SU-DHL-6 (cell line): ENCODE results near the gene CXCL6.

Experiments used
- H2AFZ ChIP-seq: fragments of 200-600 bp; sonication (generic); 2 replicates; pipeline ENCODE4 v1.6.1; 2014; ENCODE audit warnings: low read depth, mild to moderate bottlenecking, moderate library complexity, mixed read lengths, antibody characterized with exemption, low read length; ENCODE audit not compliant: severe bottlenecking
- H3F3A ChIP-seq: fragments of 200-600 bp; shearing (Covaris generic); 2 replicates; pipeline ENCODE4 v1.6.0; 2016; ENCODE audit warnings: antibody characterized with exemption, mild to moderate bottlenecking; ENCODE audit not compliant: insufficient read depth
- H3K27ac ChIP-seq: fragments of 200-600 bp; sonication (generic); 2 replicates; pipeline ENCODE4 v1.5.1; 2016; ENCODE audit warnings: low read depth, mild to moderate bottlenecking, low read length, moderate library complexity, mixed read lengths
- H3K27me3 ChIP-seq: fragments of 200-600 bp; sonication (generic), shearing (Covaris generic); 2 replicates; pipeline ENCODE4 v1.6.0; 2014; ENCODE audit warnings: mild to moderate bottlenecking, low read length
- H3K36me3 ChIP-seq: fragments of 200-600 bp; sonication (generic); 2 replicates; pipeline ENCODE4 v1.6.1; 2014; ENCODE audit warnings: mild to moderate bottlenecking, low read length, mixed read lengths
- H3K4me2 ChIP-seq: fragments of 300-600, 200-600 bp; shearing (Covaris generic), sonication (generic); 2 replicates; pipeline ENCODE4 v1.6.0; 2014; ENCODE audit warnings: low read length, low read depth, mild to moderate bottlenecking; ENCODE audit not compliant: poor library complexity, severe bottlenecking
- H3K4me3 ChIP-seq: fragments of 200-600 bp; sonication (generic); 2 replicates; pipeline ENCODE4 v1.5.1; 2014; ENCODE audit warnings: antibody characterized with exemption, low read length, mild to moderate bottlenecking, mixed read lengths; ENCODE audit not compliant: insufficient read depth, poor library complexity, severe bottlenecking
- H3K79me2 ChIP-seq: fragments of 200-600 bp; sonication (generic); 2 replicates; pipeline ENCODE4 v1.6.1; 2014; ENCODE audit warnings: mild to moderate bottlenecking, low read length, moderate library complexity; ENCODE audit not compliant: insufficient read depth
- H3K9ac ChIP-seq: fragments of 200-600 bp; sonication (generic); 2 replicates; pipeline ENCODE4 v1.7.0; 2014; ENCODE audit warnings: mild to moderate bottlenecking, low read length
- H3K9me2 ChIP-seq: fragments of 200-600 bp; sonication (generic); replicated peaks from 2 replicates; pipeline ENCODE4 v1.6.1; 2014; ENCODE audit warnings: low read length; ENCODE audit not compliant: insufficient read depth
- H3K9me3 ChIP-seq: fragments of 200-600 bp; sonication (generic); 2 replicates; pipeline ENCODE4 v1.6.1; 2014; ENCODE audit warnings: low read length, mixed read lengths; ENCODE audit not compliant: insufficient read depth
- H4K20me1 ChIP-seq: fragments of 200-600 bp; sonication (generic); 2 replicates; pipeline ENCODE4 v1.6.1; 2014; ENCODE audit warnings: low read depth, mild to moderate bottlenecking, antibody characterized with exemption, low read length, moderate library complexity, mixed read lengths
- CTCF ChIP-seq: fragments of 200-600 bp; sonication (generic); IDR thresholded peaks from one replicate; pipeline ENCODE4 v1.5.1; 2017; ENCODE audit warnings: antibody characterized with exemption, mild to moderate bottlenecking, low read length, moderate library complexity; ENCODE audit not compliant: insufficient read depth, poor library complexity, severe bottlenecking
- EZH2phosphoT487 ChIP-seq: fragments of 200-600 bp; sonication (generic), shearing (Covaris generic); conservative IDR thresholded peaks from 2 replicates; pipeline ENCODE4 v1.6.1; 2018; ENCODE audit warnings: mild to moderate bottlenecking, antibody characterized with exemption, low read length, moderate library complexity, mixed read lengths

Gene CXCL6

GRCh38 chr4:73868206-73869129 is 32.0 kb downstream of the CXCL6 start:
- no peaks in the 10 kb centered on the region for H3K9me2 ChIP-seq
- TF ChIP-seq CTCF (no peak), EZH2phosphoT487 (no peak)
- H3K9ac ChIP-seq: no peak overlapping the region
- no peak overlapping the region for H3K4me2 ChIP-seq
- H3K9me3 ChIP-seq: no peaks in the 10 kb centered on the region
- no peaks in the 10 kb centered on the region for H3K27me3 ChIP-seq
- H3K36me3 ChIP-seq: no peaks in the 10 kb centered on the region
- no peak overlapping the region for H3K4me3 ChIP-seq
- H3K27ac ChIP-seq: no peak overlapping the region
- H4K20me1 ChIP-seq: no peaks in the 10 kb centered on the region
- no peaks in the 10 kb centered on the region for H3K79me2 ChIP-seq
- H3F3A ChIP-seq: no peaks in the 10 kb centered on the region
- no peak overlapping the region for H2AFZ ChIP-seq

GRCh38 chr4:73869130-73870055 is 32.9 kb downstream of the CXCL6 start, which contains the start of gene CXCL1:
CXCL1 (plus strand) TSS chr4:73869393; CDS start chr4:73869471, 78 bp downstream.
- H3K4me3 ChIP-seq: no peak within 1 kb of the TSS
- no peak within 1 kb of the TSS for H3K27ac ChIP-seq

GRCh38 chr4:73870260-73870659 is 33.8 kb downstream of the CXCL6 start:
- Histone ChIP-seq H3K36me3 (no peaks in the 10 kb centered on the region), H3K27me3 (no peaks in the 10 kb centered on the region), H3K9me2 (no peaks in the 10 kb centered on the region), H3K79me2 (no peaks in the 10 kb centered on the region), H3F3A (no peaks in the 10 kb centered on the region), H3K9me3 (no peaks in the 10 kb centered on the region), H3K9ac (no peak overlapping the region), H3K4me2 (no peak overlapping the region), H3K27ac (no peak overlapping the region), H3K4me3 (no peak overlapping the region), H4K20me1 (no peaks in the 10 kb centered on the region), H2AFZ (no peak overlapping the region)
- no peak for TF ChIP-seq CTCF
- no peak for TF ChIP-seq EZH2phosphoT487

More at GRCh38 chr4:73869130-73870055, 32.9 kb downstream of the CXCL6 start, which contains the start of gene CXCL1:
- no peaks in the 10 kb centered on the region for H3F3A ChIP-seq
- no peaks in the 10 kb centered on the region for H3K36me3 ChIP-seq
- H3K4me2 ChIP-seq: no peak within 1 kb of the TSS
- H3K27me3 ChIP-seq: no peaks in the 10 kb centered on the region
- no peaks in the 10 kb centered on the region for H4K20me1 ChIP-seq
- no peak for TF ChIP-seq EZH2phosphoT487
- no peak for TF ChIP-seq CTCF
- no peaks in the 10 kb centered on the region for H3K9me2 ChIP-seq
- no peaks in the 10 kb centered on the region for H3K9me3 ChIP-seq
- H3K79me2 ChIP-seq: no peaks in the 10 kb centered on the region
- no peak within 1 kb of the TSS for H3K9ac ChIP-seq
- no peak within 1 kb of the TSS for H2AFZ ChIP-seq
